Measurements from ENCODE around the gene PRR32.
A peak's percentile ranks its signal among the peaks of the same experiment; 100 is the strongest.
"Not testable (repeated sequence)": the region's sequence is repeated elsewhere in the genome, so short reads cannot be mapped to it uniquely, and the experiment has no call there.

PRR32 gene, protein sequence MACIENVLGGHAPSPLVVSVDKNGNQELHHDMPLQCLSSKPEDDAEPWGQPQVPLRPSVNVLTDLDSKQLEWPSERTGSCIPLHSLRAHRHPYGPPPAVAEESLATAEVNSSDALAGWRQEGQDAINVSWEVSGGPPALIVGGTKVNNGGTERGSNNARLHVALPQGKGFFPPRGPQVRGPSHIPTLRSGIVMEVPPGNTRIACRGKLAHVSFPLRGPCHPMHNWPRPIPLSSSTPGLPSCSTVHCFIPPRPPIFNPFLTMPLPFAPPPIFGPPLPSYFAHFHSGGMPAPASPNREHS

DNA sequence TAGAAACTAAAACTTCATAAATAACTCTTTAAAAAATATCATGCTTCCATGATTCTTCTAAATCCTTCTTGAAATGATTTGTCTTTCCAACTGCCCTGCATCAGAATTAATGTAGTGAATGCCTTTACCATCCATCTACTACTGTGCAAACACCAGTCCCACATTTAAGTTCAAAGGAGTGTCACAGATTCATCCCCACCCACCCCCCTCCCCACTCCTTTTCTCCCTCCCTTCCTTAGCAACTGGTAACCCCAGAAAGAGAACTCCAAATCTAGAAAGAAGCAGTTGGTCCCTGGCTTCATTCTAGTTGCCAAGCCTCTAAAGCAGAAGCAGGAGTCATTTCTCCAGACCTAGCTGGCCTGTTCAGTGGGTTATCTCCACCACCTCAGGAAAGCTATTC lies at the start of gene PRR32:
PRR32 (plus strand) TSS at position 301 of the 400 bp plus-strand sequence. CDS start 115 bp downstream, outside the sequence.
- no peak for DNase-seq (ENCODE audit: low read depth, low spot score)
- no peak within 1 kb of the TSS for H3K4me3 ChIP-seq (ENCODE audit: low read depth, low read length)
- in situ Hi-C loops (cut with HindIII; ENCODE audit: low sequenced_read_pairs), result no loop called here
- TF ChIP-seq, protein P1, sequence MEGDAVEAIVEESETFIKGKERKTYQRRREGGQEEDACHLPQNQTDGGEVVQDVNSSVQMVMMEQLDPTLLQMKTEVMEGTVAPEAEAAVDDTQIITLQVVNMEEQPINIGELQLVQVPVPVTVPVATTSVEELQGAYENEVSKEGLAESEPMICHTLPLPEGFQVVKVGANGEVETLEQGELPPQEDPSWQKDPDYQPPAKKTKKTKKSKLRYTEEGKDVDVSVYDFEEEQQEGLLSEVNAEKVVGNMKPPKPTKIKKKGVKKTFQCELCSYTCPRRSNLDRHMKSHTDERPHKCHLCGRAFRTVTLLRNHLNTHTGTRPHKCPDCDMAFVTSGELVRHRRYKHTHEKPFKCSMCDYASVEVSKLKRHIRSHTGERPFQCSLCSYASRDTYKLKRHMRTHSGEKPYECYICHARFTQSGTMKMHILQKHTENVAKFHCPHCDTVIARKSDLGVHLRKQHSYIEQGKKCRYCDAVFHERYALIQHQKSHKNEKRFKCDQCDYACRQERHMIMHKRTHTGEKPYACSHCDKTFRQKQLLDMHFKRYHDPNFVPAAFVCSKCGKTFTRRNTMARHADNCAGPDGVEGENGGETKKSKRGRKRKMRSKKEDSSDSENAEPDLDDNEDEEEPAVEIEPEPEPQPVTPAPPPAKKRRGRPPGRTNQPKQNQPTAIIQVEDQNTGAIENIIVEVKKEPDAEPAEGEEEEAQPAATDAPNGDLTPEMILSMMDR (IDR thresholded peaks at IDR 0.05; ENCODE audit: low read depth, low read length), result no peak

DNA sequence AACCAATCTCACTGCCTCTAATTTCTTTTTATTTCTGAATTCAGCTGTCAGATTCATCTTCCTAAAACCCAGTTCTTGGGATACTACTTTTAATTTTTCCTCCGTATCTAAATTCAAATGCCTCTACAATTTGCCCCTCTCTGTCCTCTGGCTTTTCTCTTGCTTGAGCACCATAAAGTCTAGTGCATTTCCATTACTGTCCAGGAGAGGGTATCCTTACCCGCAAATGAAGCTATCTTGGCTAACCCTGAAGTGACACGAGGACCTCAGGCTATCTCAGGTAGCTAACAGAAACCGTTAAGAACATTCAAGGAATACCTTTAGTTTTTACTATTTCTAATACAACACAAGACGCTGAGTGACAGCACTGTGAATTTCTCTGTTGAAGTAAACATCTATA lies 49.4 kb upstream of the PRR32 start:
- DNase-seq (ENCODE audit: low read depth, low spot score), result no peak
- H3K4me3 ChIP-seq (ENCODE audit: low read depth, low read length), result no peak overlapping the region
- TF ChIP-seq, protein P1 (IDR thresholded peaks at IDR 0.05; ENCODE audit: low read depth, low read length), result peak; percentile 11
- in situ Hi-C loops (cut with HindIII; ENCODE audit: low sequenced_read_pairs), result no loop called here

DNA sequence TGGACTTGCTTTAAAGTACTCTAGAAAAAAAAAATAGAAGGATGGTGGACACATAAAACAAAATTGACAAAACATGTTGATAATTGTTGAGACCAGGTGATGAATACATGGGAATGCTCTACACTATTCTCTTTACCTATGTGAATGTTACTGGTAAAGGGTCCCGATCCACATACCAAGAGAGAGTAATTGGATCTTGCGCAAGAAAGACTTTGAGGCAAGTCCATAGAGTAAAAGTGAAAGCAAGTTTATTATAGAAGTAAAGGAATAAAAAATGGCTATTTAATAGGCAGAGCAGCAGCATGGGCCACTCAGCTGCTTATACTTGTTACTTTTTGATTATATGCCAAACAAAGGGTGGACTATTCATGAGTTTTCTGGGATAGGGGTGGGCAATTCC lies 34.0 kb upstream of the PRR32 start:
- DNase-seq (ENCODE audit: low read depth, low spot score), result no peak
- no peak overlapping the region for H3K4me3 ChIP-seq (ENCODE audit: low read depth, low read length)
- in situ Hi-C loops (cut with HindIII; ENCODE audit: low sequenced_read_pairs), result no loop called here
- TF ChIP-seq, protein P1 (IDR thresholded peaks at IDR 0.05; ENCODE audit: low read depth, low read length), result no peak

DNA sequence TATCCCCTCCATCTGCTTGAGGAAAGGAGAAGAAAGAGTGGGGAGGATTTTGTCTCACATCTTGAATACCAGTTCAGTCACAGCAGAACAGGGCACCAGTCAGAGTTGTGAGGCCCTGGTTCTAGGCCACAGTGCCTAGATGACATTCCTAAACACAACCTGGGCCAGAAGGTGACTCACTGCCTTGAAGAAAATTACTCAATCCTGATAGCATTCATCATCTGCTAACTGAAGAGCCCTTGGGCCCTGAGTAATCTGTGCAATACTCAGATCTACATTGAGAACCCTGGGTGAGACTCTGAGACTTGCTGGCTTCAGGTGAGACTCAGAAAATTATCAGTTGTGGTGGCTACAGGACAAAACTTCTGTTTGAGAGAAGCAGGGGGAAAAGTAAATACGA lies 20.5 kb upstream of the PRR32 start:
- DNase-seq (ENCODE audit: low read depth, low spot score), result no peak
- H3K4me3 ChIP-seq (ENCODE audit: low read depth, low read length), result no peak overlapping the region
- in situ Hi-C loops (cut with HindIII; ENCODE audit: low sequenced_read_pairs), result no loop called here

DNA sequence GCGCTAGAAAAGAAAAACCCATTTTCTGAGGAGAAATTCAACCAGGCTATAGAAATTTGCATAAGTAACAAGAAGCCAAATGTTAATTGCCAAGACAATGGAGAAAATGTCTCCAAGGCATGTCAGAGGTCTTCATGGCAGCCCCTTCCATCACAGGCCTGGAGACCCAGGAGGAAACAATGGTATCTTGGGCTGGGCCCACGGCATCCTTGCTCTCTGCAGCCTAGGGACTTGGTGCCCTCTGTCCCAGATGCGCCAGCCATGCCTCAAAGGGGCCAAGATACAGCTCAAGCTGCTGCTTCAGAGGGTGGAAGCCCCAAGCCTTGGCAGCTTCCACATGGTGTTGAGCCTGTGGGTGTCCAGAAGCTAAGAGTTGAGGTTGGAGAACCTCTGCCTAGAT lies 12.7 kb upstream of the PRR32 start:
- DNase-seq (ENCODE audit: low read depth, low spot score); H3K4me3 ChIP-seq (ENCODE audit: low read depth, low read length); in situ Hi-C loops (cut with HindIII; ENCODE audit: low sequenced_read_pairs): not testable (repeated sequence)

More for the DNA sequence above, 20.5 kb upstream of the PRR32 start:
- TF ChIP-seq, protein P1 (IDR thresholded peaks at IDR 0.05; ENCODE audit: low read depth, low read length), result no peak

DNA sequence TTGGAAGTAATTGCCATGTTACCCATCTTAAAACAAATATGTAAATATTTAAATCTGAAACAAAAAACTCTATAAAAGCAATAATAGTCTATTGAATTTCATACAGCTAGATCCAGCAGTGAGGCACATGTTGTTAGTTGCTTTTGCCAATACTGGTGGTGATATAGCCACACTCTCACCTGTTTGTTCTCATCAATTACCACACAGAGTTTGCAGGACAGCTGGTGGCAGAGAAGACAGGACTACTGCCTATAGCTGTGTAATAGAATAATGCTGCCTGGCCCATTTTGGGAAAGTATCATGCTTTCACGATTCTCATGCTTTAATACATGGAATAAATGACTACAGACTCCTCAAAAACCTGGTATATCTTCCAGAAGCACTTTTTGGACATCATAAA lies 3.7 kb upstream of the PRR32 start:
- no peak for DNase-seq (ENCODE audit: low read depth, low spot score)
- TF ChIP-seq, protein P1 (IDR thresholded peaks at IDR 0.05; ENCODE audit: low read depth, low read length), result no peak
- no peak overlapping the region for H3K4me3 ChIP-seq (ENCODE audit: low read depth, low read length)
- in situ Hi-C loops (cut with HindIII; ENCODE audit: low sequenced_read_pairs), result no loop called here

DNA sequence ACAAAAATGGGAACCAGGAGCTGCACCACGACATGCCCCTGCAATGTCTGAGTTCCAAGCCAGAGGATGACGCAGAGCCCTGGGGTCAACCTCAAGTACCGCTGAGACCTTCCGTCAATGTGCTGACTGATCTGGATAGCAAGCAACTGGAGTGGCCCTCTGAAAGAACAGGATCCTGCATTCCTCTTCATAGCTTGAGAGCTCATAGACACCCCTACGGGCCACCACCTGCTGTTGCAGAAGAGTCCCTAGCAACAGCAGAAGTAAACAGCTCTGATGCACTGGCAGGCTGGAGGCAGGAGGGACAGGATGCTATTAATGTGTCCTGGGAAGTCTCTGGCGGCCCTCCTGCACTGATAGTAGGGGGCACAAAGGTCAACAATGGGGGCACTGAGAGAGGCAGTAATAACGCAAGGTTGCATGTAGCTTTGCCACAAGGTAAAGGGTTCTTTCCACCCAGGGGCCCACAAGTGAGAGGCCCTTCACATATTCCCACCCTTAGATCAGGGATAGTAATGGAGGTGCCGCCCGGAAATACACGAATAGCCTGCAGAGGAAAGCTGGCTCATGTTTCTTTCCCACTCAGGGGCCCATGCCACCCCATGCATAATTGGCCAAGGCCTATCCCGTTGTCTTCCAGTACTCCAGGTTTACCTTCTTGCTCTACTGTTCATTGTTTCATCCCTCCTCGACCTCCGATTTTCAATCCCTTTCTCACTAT lies 1.3 kb downstream of the PRR32 start:
- DNase-seq (ENCODE audit: low read depth, low spot score), result no peak
- in situ Hi-C loops (cut with HindIII; ENCODE audit: low sequenced_read_pairs), result no loop called here
- H3K4me3 ChIP-seq (ENCODE audit: low read depth, low read length), result no peak overlapping the region
- TF ChIP-seq, protein P1 (IDR thresholded peaks at IDR 0.05; ENCODE audit: low read depth, low read length), result no peak
